Esophagus squamous epithelium (tissue), 5 donors: ENCODE results near the gene CDYL. TPM values are rescaled to one million over a fixed set of nuclear protein-coding genes. Genes with fewer than 3 reads are reported as not detected.

Source experiments
- DNase-seq: peaks from one replicate; lab custom pipeline; 2025; lab: John Stamatoyannopoulos, UW
- H3K27ac ChIP-seq, 4 donors: fragments of 200-600 bp; sonication (generic); one replicate each; pipeline ENCODE4 v1.5.1; 2016 to 2019; ENCODE audit warnings: mild to moderate bottlenecking in 1 of 4
- H3K27me3 ChIP-seq, 4 donors: fragments of 200-600 bp; sonication (generic); 1 replicate in 3 of 4; 2 replicates in 1 of 4; pipeline versions ENCODE4 v1.5.1 to v1.6.0; 2017 to 2021; ENCODE audit warnings: antibody characterized with exemption in 1 of 4
- H3K36me3 ChIP-seq, 3 donors: fragments of 200-600 bp; sonication (generic); one replicate each; pipeline ENCODE4 v1.5.1; 2016 to 2019
- H3K4me1 ChIP-seq, 3 donors: fragments of 200-600 bp; sonication (generic); one replicate each; pipeline ENCODE4 v1.5.1; 2017 to 2019
- H3K4me3 ChIP-seq, 4 donors: fragments of 200-600 bp; sonication (generic); 1 replicate in 3 of 4; 2 replicates in 1 of 4; pipeline ENCODE4 v1.5.1; 2016 to 2019; ENCODE audit warnings: mild to moderate bottlenecking in 2 of 4, moderate library complexity in 1 of 4
- H3K9me3 ChIP-seq, 3 donors: fragments of 200-600 bp; sonication (generic); one replicate each; pipeline ENCODE4 v1.5.1; 2016 to 2019
- POLR2A ChIP-seq, 4 donors: fragments of 450-650 bp; IDR thresholded peaks; one replicate each; pipeline ENCODE4 v1.6.1; 2017; ENCODE audit warnings: antibody characterized with exemption in 4 of 4, mild to moderate bottlenecking in 4 of 4, moderate library complexity in 3 of 4
- WGBS, 2 donors: methylation state at CpG; one replicate each; pipeline ENCODE4 v1.1.5; 2018; 5-methylcytosine and 5-hydroxymethylcytosine counted together
- intact Hi-C: fragments of 100-400 bp; cut with DNase I; formaldehyde crosslinking; loops from one replicate; pipeline ENCODE4 v1.15.0; 2022
- total RNA-seq, 4 donors: library from RNA; depleted of rRNA; stranded (reverse); fragments of >200 nt; gene quantifications; one replicate each; pipeline ENCODE4 v1.1.0, GENCODE V29; 2016
- TF ChIP-seq, protein P1 (sequence below), 6 experiments: fragments of 450-650 bp in 4 of 6; fragments of 200-600 bp in 2 of 6; sonication (generic) in 2 of 6; IDR thresholded peaks; one replicate each; pipeline ENCODE4 v1.5.1; 2016 to 2019; ENCODE audit warnings: antibody characterized with exemption in 6 of 6, mild to moderate bottlenecking in 4 of 6, moderate library complexity in 4 of 6
- donor health status: DM: yes; HTN: yes; CAD: no.

The CDYL gene
- total RNA-seq, 4 donors from 2014 or later: 15.2 to 43.5 (median 19.6) TPM

GRCh38 chr6:4972438-4972837 is 196.2 kb downstream of the CDYL start:
- WGBS, 2 donors: 80 to 82% methylated on average over 10 of the region's 10 CpGs
- Histone ChIP-seq H3K27ac (no peak overlapping the region), H3K36me3 (no peaks in the 10 kb centered on the region), H3K27me3 (no peaks in the 10 kb centered on the region), H3K4me3 (no peak overlapping the region), H3K9me3 (no peaks in the 10 kb centered on the region), H3K4me1 (peaks cover 0 to 11% (median 0%) of the 10 kb centered on the region in 3 donors)
- intact Hi-C loops: no loop called here
- TF ChIP-seq POLR2A (IDR thresholded peaks at IDR 0.05): no peak
- TF ChIP-seq, protein P1, sequence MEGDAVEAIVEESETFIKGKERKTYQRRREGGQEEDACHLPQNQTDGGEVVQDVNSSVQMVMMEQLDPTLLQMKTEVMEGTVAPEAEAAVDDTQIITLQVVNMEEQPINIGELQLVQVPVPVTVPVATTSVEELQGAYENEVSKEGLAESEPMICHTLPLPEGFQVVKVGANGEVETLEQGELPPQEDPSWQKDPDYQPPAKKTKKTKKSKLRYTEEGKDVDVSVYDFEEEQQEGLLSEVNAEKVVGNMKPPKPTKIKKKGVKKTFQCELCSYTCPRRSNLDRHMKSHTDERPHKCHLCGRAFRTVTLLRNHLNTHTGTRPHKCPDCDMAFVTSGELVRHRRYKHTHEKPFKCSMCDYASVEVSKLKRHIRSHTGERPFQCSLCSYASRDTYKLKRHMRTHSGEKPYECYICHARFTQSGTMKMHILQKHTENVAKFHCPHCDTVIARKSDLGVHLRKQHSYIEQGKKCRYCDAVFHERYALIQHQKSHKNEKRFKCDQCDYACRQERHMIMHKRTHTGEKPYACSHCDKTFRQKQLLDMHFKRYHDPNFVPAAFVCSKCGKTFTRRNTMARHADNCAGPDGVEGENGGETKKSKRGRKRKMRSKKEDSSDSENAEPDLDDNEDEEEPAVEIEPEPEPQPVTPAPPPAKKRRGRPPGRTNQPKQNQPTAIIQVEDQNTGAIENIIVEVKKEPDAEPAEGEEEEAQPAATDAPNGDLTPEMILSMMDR (IDR thresholded peaks at IDR 0.05): no peak
- DNase-seq: no peak

- DNase-seq: no peak
- no peak for TF ChIP-seq POLR2A (IDR thresholded peaks at IDR 0.05)
- TF ChIP-seq, protein P1 (IDR thresholded peaks at IDR 0.05): no peak
- no peaks in the 10 kb centered on the region for H3K9me3 ChIP-seq
- intact Hi-C loops: no loop called here
- peaks cover 0 to 11% (median 0%) of the 10 kb centered on the region in 3 donors for H3K4me1 ChIP-seq
- no peaks in the 10 kb centered on the region for H3K27me3 ChIP-seq
- no peak overlapping the region for H3K4me3 ChIP-seq
- WGBS, 2 donors: 83 to 89% methylated on average over 12 to 13 of the region's 13 CpGs
- no peak overlapping the region for H3K27ac ChIP-seq
- no peaks in the 10 kb centered on the region for H3K36me3 ChIP-seq
Observed at GRCh38 chr6:4973415-4973814, 197.2 kb downstream of the CDYL start.

- Histone ChIP-seq H3K27ac (peak overlapping the region in 1 of 4 donors; percentile 29), H3K36me3 (no peaks in the 10 kb centered on the region), H3K9me3 (peaks cover 0 to 7% (median 0%) of the 10 kb centered on the region in 3 donors), H3K4me1 (peaks cover 0 to 11% (median 0%) of the 10 kb centered on the region in 3 donors), H3K27me3 (no peaks in the 10 kb centered on the region), H3K4me3 (no peak overlapping the region)
- no peak for TF ChIP-seq POLR2A (IDR thresholded peaks at IDR 0.05)
- TF ChIP-seq, protein P1 (IDR thresholded peaks at IDR 0.05): no peak
- intact Hi-C loops: no loop called here
- no peak for DNase-seq
- 37 to 52% methylated on average over 9 to 12 of the region's 14 CpGs for WGBS, 2 donors
Observed at GRCh38 chr6:4973982-4974745, 198.0 kb downstream of the CDYL start.

GRCh38 chr6:4974962-4975361 is 198.8 kb downstream of the CDYL start:
- Histone ChIP-seq H3K4me1 (peaks cover 0 to 11% (median 0%) of the 10 kb centered on the region in 3 donors), H3K27me3 (no peaks in the 10 kb centered on the region), H3K9me3 (peaks cover 0 to 15% (median 3%) of the 10 kb centered on the region in 3 donors), H3K27ac (no peak overlapping the region), H3K4me3 (no peak overlapping the region), H3K36me3 (no peaks in the 10 kb centered on the region)
- WGBS, 2 donors: 76 to 79% methylated on average over 5 to 8 of the region's 8 CpGs
- intact Hi-C loops: no loop called here
- DNase-seq: no peak
- no peak for TF ChIP-seq POLR2A (IDR thresholded peaks at IDR 0.05)
- TF ChIP-seq, protein P1 (IDR thresholded peaks at IDR 0.05): no peak

- no peak for TF ChIP-seq POLR2A (IDR thresholded peaks at IDR 0.05)
- TF ChIP-seq, protein P1 (IDR thresholded peaks at IDR 0.05): no peak
- Histone ChIP-seq H3K4me1 (peaks cover 0 to 11% (median 0%) of the 10 kb centered on the region in 3 donors), H3K9me3 (peaks cover 0 to 15% (median 3%) of the 10 kb centered on the region in 3 donors), H3K27me3 (no peaks in the 10 kb centered on the region), H3K36me3 (no peaks in the 10 kb centered on the region), H3K4me3 (no peak overlapping the region), H3K27ac (no peak overlapping the region)
- WGBS, 2 donors: 67 to 68% methylated on average over 3 of the region's 3 CpGs
- intact Hi-C loops: no loop called here
- DNase-seq: no peak
Observed at GRCh38 chr6:4975506-4975905, 199.3 kb downstream of the CDYL start.
